Ishikawa (cell line): ENCODE measurements around the gene EHMT2.

Experiments used
- CEBPB ChIP-seq: IDR thresholded peaks from 2 replicates; pipeline ENCODE4 v1.6.1; 2012
- CREB1 ChIP-seq: IDR thresholded peaks from 2 replicates; pipeline ENCODE4 v1.6.1; 2012; ENCODE audit warnings: low read depth
- EGR1 ChIP-seq: IDR thresholded peaks from 2 replicates; pipeline ENCODE4 v1.6.1; 2012
- EP300 ChIP-seq: IDR thresholded peaks from 2 replicates; pipeline ENCODE4 v1.6.1; 2012; ENCODE audit warnings: borderline replicate concordance
- FOXM1 ChIP-seq: IDR thresholded peaks from 2 replicates; pipeline ENCODE4 v1.6.1; 2012; ENCODE audit warnings: low read depth, borderline replicate concordance
- MAX ChIP-seq: IDR thresholded peaks from 2 replicates; pipeline ENCODE4 v1.6.1; 2012
- NFIC ChIP-seq: IDR thresholded peaks from 2 replicates; pipeline ENCODE4 v1.6.1; 2012
- RAD21 ChIP-seq: IDR thresholded peaks from 2 replicates; pipeline ENCODE4 v1.6.1; 2012; ENCODE audit warnings: low read depth
- REST ChIP-seq: IDR thresholded peaks from 2 replicates; pipeline ENCODE4 v1.6.1; 2012; ENCODE audit warnings: low read depth, mild to moderate bottlenecking
- TAF1 ChIP-seq: IDR thresholded peaks from 2 replicates; pipeline ENCODE4 v1.6.1; 2012; ENCODE audit warnings: low read depth, mild to moderate bottlenecking
- TCF12 ChIP-seq: IDR thresholded peaks from 2 replicates; pipeline ENCODE4 v1.6.1; 2012; ENCODE audit warnings: low read depth
- TEAD4 ChIP-seq: IDR thresholded peaks from 2 replicates; pipeline ENCODE4 v1.6.1; 2012
- USF1 ChIP-seq: IDR thresholded peaks from 2 replicates; pipeline ENCODE4 v1.6.1; 2012
- ZBTB7A ChIP-seq: IDR thresholded peaks from 2 replicates; pipeline ENCODE4 v1.6.1; 2012; ENCODE audit warnings: low read depth

GRCh38 chr6:31897612-31898382, at the start of gene EHMT2:
- TF ChIP-seq REST (no peak), CREB1 (no peak), TAF1 (peak; percentile 67), FOXM1 (no peak), ZBTB7A (no peak), TCF12 (no peak), EP300 (no peak), TEAD4 (no peak), RAD21 (no peak), MAX (peak; percentile 64), CEBPB (no peak), USF1 (peak; percentile 96), EGR1 (no peak), NFIC (no peak)
